GM19193 (cell line): ENCODE results near the gene NEDD9.

ENCODE experiments used
- POLR2A ChIP-seq: IDR thresholded peaks from 4 replicates; pipeline ENCODE4 v1.6.1; 2011; ENCODE audit not compliant: insufficient read depth, insufficient read length; ENCODE audit errors: extremely low read depth

NEDD9 gene

DNA sequence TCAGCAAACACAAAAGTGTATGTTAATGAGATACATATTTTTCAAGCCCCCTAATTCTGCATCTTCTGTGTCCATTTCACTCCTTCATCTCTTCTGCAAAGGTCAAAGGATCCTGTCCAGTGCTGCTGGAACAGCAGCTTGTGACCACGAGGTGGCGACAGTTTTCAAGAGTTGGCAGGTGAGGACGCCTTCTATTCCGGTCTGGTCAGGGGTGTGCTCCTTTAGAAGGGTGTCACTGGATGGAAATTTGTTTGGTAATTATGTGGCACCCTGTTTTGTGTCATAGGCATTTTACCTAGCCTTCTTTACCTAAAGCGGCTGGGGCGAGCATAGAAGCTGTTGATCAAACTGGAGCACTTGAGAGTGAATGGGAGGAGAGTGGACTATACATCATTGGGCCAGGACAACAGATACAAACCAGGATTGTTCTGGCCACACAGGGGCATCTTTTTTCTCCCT lies 88.0 kb downstream of the NEDD9 start:
- no peak for TF ChIP-seq POLR2A

DNA sequence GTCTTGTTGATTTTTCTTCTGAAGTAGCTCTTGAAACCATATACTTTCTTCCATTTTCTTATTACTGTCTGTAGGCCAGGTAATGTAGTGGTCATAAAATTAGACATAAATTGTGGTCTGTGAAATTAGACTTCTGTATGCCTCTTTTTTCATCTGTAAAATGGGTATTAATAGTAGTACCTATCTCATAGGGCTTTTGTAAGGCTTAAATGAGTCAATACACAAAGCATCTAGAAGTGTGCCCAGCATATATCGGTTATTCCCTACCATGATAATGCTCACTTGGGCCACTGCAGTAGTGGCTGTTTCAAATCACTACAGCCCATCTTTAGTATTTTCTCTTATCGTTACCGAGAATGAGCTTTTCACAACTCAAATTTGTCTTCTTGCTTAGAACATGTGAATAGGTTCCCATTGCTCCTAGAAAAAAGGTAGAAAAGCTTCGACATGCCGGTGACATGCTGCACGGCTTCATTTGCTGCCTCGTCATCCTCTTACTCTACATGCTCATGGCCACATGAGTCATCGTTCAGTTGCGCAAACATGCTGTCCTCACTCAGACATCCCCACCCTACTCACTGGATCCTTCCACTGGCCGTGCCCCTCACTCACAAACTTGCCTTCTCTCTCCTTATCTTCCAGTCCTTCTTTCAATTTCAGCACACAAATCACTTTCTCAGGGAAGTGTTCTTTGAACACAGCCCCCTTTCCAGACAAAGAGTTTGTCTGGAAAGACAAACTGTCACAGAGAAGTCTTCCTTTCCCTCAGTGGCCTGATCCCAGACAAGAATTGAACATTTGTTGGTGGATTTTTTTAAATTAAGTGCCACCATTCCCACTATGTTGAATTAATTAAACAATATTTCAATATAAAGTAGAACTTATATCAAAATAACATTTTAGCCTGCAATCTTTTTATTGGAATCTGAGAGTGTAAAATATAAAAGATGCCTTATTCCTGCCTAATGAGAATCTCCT lies 88.8 kb downstream of the NEDD9 start:
- TF ChIP-seq POLR2A, result no peak

DNA sequence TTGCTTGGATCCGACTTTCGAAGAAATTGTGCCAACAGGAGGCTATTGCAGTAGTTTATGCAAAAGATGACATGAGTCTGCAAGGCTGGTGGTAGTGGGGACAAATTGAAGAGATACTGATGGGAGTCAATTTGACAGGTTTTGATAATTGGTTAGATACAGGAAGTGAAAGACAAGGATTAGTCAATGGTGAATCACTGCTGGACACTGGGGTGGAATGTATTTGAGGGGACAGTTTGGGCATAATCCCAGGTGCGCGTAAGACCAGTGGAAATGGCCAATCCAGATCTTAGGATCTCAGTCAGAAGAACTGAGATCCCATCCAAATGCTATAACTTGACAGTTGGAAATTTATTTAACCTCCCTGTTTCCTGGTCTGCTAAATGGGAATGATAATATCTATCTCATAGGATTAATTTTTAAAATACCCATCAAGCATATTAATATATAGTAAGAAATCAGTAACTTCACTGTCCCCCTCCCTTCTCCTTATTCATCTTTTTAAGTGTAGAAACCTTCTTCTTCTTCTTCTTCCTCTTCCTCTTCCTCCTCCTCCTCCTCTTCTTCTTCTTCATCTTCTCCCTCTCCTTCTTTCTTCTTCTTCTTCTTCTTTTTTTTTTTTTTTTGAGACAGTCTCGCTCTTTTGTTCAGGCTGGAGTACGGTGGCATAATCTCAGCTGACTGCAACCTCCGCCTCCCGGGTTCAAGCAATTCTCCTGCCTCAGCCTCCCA lies 90.0 kb downstream of the NEDD9 start:
- no peak for TF ChIP-seq POLR2A

DNA sequence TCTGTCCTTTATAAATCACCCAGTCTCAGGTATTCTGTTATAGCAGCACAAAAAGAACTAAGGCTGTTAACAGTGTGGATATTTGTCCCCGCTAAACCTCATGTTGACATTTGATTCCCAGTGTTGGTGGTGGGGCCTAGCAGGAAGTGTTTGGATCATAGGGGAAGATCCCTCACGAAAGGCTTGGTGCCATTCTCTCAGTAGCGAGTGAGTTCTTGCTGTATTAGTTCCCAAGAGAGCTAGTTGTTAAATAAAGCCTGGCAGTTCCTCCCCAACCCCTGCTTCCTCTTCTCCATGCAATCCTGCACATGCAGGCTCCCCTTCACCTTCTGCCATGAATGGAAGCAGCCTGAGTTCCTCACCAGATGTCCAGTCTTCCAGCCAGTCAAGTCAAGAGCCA lies 91.2 kb downstream of the NEDD9 start:
- TF ChIP-seq POLR2A, result no peak

DNA sequence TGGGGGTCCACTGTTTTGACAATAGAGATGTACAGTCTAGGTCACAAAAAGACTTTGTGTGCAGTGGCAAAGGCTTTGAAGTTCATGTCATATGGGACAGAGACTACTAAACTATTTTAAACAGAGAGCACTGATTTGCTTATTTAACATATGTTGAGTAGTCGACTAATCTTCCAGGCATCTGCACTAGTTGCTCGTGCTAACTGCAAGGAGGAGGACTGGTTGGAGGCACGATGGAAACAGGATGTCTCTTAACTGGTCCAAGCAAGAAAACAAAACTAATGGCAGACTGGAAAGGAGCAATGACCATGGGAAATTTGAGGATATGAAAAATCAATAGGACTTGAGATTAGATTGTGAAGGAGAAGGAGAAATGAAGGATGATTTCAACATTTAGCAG lies 92.4 kb downstream of the NEDD9 start:
- TF ChIP-seq POLR2A, result no peak

DNA sequence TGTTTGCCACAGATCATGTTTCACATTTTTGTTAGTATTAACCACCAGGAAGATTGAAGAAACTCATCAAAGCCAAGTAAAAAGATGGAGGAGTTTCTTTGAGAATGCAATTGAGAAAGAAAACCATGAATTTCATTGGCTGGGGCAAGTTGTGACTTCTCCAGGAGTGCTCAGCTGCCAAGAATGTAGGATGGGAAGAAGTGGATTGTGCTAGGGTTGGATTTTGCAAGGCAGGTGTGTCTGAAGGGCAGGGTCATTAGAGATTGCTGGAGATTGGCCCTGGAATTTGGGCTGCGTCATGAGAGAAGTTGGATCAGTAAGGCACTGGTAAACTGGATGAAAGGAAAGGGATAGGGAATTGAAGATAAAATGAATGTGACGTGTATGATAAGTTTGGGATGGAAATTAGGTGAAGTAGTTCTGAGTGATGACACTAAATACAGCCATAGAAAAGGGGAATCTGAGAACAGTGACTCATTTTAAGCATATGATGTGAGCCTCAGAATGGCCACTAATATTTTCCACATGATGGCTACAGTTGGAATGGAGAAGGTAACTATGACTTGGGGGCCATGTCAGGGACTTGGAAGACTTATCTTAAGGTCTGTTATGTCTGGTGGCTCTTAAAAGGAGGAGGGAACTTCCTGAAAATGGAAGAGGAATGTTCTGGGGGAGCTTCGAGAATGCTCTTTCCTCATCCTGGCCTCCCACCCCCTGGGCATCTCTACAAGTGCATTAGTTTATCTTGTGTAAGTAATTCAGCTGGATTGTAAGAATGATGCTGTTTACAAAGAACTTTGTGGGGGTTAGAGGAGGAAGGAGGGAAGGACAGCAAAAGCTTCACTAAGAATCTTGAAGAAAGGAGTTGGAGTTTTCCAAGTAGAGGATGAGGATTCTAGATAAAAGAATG lies 93.2 kb downstream of the NEDD9 start:
- TF ChIP-seq POLR2A, result no peak

DNA sequence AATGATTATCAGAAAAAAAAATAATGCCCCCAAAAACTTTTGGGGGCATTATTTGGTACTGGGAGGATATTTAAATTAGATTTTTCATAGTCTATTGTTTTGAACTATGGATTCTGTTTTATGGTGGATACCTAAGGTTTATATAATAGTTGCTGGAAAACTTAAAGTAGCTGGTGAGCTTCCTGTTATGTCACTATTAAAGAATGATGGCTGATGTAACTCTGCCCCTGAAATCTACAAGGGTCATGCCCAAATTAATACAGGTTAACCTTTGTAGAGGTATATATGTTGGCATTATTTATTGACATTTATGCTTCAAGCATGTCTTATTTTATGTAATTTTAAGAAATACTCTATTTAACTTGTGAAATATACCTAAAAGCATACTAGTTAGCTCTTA lies 95.7 kb downstream of the NEDD9 start:
- TF ChIP-seq POLR2A, result no peak
